IMR-90 (cell line): ENCODE results near the gene AUTS2. TPM values are rescaled to one million over a fixed set of nuclear protein-coding genes. Genes with fewer than 3 reads are reported as not detected.

ENCODE experiments used
- ATAC-seq: fragments of 200-7000 bp; cut with Tn5 transposase; 2 replicates; pipeline ENCODE4 v1.9.1; 2020; ENCODE audit warnings: low read depth, mild to moderate bottlenecking, moderate library complexity
- BruUV-seq: library from RNA; stranded (reverse); fragments of 400-500 nt; replicated peaks from 2 replicates; lab custom pipeline; 2021; lab: Mats Ljungman, UMichigan
- CTCF ChIA-PET: fragments of 300-600 bp; formaldehyde crosslinking; extraction: SDS; loops from one replicate; lab custom pipeline; 2021; ENCODE audit warnings: antibody characterized with exemption; lab: Yijun Ruan, JAX
- POLR2A ChIA-PET: fragments of 300-600 bp; sonication (Branson Sonifier 250); formaldehyde crosslinking; loops from one replicate; lab custom pipeline; 2022; ENCODE audit warnings: antibody characterized with exemption; ENCODE audit not compliant: unreplicated experiment; lab: Charles Lee
- DNase-seq: peaks from one replicate; pipeline ENCODE4 v3.0.0; 2013
- H2AFZ ChIP-seq: replicated peaks from 2 replicates; pipeline ENCODE3; 2013; ENCODE audit warnings: low read length, mild to moderate bottlenecking; ENCODE audit not compliant: poor library complexity
- H2AK5ac ChIP-seq: 2 replicates; pipeline ENCODE4 v1.6.1; 2013; ENCODE audit warnings: low read depth, low read length, inconsistent platforms
- H2AK9ac ChIP-seq: replicated peaks from 2 replicates; pipeline ENCODE3; 2013; ENCODE audit warnings: mild to moderate bottlenecking, low read depth, low read length, moderate library complexity; ENCODE audit not compliant: poor library complexity
- H2BK120ac ChIP-seq: 2 replicates; pipeline ENCODE4 v1.6.1; 2013; ENCODE audit warnings: low read depth, low read length, inconsistent platforms
- H2BK15ac ChIP-seq: 3 replicates; pipeline ENCODE4 v1.6.1; 2013; ENCODE audit warnings: low read depth, low read length, inconsistent platforms
- H2BK20ac ChIP-seq: 2 replicates; pipeline ENCODE4 v1.6.1; 2013; ENCODE audit warnings: low read depth, mild to moderate bottlenecking, inconsistent platforms, low read length, moderate library complexity
- H2BK5ac ChIP-seq: 2 replicates; pipeline ENCODE4 v1.6.1; 2013; ENCODE audit warnings: mild to moderate bottlenecking, low read depth, low read length, inconsistent platforms; ENCODE audit not compliant: poor library complexity, severe bottlenecking
- H3K14ac ChIP-seq: replicated peaks from 2 replicates; pipeline ENCODE4 v1.6.1; 2013; ENCODE audit warnings: low read depth, low read length, inconsistent platforms
- H3K18ac ChIP-seq: 2 replicates; pipeline ENCODE4 v1.6.1; 2013; ENCODE audit warnings: low read depth, low read length, control low read depth
- H3K23ac ChIP-seq: 2 replicates; pipeline ENCODE4 v1.6.1; 2013; ENCODE audit warnings: low read depth, low read length, inconsistent platforms
- H3K27ac ChIP-seq: 2 replicates; pipeline ENCODE4 v1.5.1; 2013; ENCODE audit warnings: mild to moderate bottlenecking, control low read depth, low read length; ENCODE audit not compliant: insufficient read depth
- H3K27me3 ChIP-seq: 2 replicates; pipeline ENCODE4 v1.6.1; 2013; ENCODE audit warnings: low read length; ENCODE audit not compliant: control insufficient read depth, insufficient read depth
- H3K36me3 ChIP-seq: 2 replicates; pipeline ENCODE4 v1.6.1; 2013; ENCODE audit warnings: low read length, mixed read lengths; ENCODE audit not compliant: control insufficient read depth, insufficient read depth
- H3K4ac ChIP-seq: 2 replicates; pipeline ENCODE4 v1.6.1; 2013; ENCODE audit warnings: low read depth, low read length, inconsistent platforms
- H3K4me1 ChIP-seq: 2 replicates; pipeline ENCODE4 v1.6.1; 2013; ENCODE audit warnings: low read length, mixed read lengths; ENCODE audit not compliant: control insufficient read depth, insufficient read depth
- H3K4me2 ChIP-seq: 2 replicates; pipeline ENCODE4 v1.6.1; 2013; ENCODE audit warnings: low read depth, mild to moderate bottlenecking, control low read depth, low read length, moderate library complexity
- H3K4me3 ChIP-seq: 2 replicates; pipeline ENCODE4 v1.5.1; 2013; ENCODE audit warnings: low read depth, mild to moderate bottlenecking, control low read depth, low read length, moderate library complexity; ENCODE audit not compliant: insufficient read depth
- H3K56ac ChIP-seq: 2 replicates; pipeline ENCODE4 v1.6.1; 2013; ENCODE audit warnings: low read length, inconsistent platforms; ENCODE audit not compliant: insufficient read depth; ENCODE audit errors: extremely low read depth
- H3K79me1 ChIP-seq, 2 experiments: 2 replicates each; pipeline ENCODE4 v1.6.1; 2013; ENCODE audit warnings: low read length in 2 of 2, inconsistent platforms in 1 of 2, low read depth in 1 of 2
- H3K9ac ChIP-seq: 2 replicates; pipeline ENCODE4 v1.6.1; 2013; ENCODE audit warnings: low read depth, low read length, control low read depth
- H3K9me1 ChIP-seq: 2 replicates; pipeline ENCODE4 v1.6.1; 2013; ENCODE audit warnings: low read length, inconsistent platforms; ENCODE audit not compliant: insufficient read depth
- H3K9me3 ChIP-seq: 2 replicates; pipeline ENCODE4 v1.6.1; 2013; ENCODE audit warnings: low read length; ENCODE audit not compliant: control insufficient read depth, insufficient read depth
- H4K20me1 ChIP-seq: 2 replicates; pipeline ENCODE4 v1.6.1; 2013; ENCODE audit warnings: low read length, inconsistent platforms; ENCODE audit not compliant: insufficient read depth
- H4K5ac ChIP-seq: 2 replicates; pipeline ENCODE4 v1.6.1; 2013; ENCODE audit warnings: mild to moderate bottlenecking, low read depth, low read length, control low read depth
- H4K8ac ChIP-seq, 2 experiments: 2 replicates each; pipeline ENCODE4 v1.6.1; 2013; ENCODE audit warnings: low read depth in 2 of 2, low read length in 2 of 2, control low read depth in 1 of 2, inconsistent platforms in 1 of 2
- H4K91ac ChIP-seq: 2 replicates; pipeline ENCODE4 v1.6.1; 2013; ENCODE audit warnings: low read depth, low read length, inconsistent platforms; ENCODE audit not compliant: insufficient read depth
- BHLHE40 ChIP-seq: fragments of 150-350 bp; IDR thresholded peaks from 2 replicates; pipeline ENCODE4 v1.6.1; 2016; ENCODE audit warnings: mild to moderate bottlenecking, low read depth, low read length
- CEBPB ChIP-seq: IDR thresholded peaks from 2 replicates; pipeline ENCODE4 v1.6.1; 2012; ENCODE audit warnings: low read depth, low read length, improper control_type of control experiment
- MAFK ChIP-seq: IDR thresholded peaks from 2 replicates; pipeline ENCODE4 v1.6.1; 2012; ENCODE audit warnings: low read depth, low read length, improper control_type of control experiment
- NFE2L2 ChIP-seq: fragments of 150-350 bp; IDR thresholded peaks from 2 replicates; pipeline ENCODE4 v1.6.1; 2016; ENCODE audit warnings: low read depth, mild to moderate bottlenecking, low read length
- POLR2A ChIP-seq: IDR thresholded peaks from 2 replicates; pipeline ENCODE4 v1.6.1; 2012; ENCODE audit warnings: mild to moderate bottlenecking, low read depth, low read length
- WGBS, 2 experiments: methylation state at CpG; one replicate each; pipeline versions ENCODE4 v1.1.5 to v1.1.7; 2013; ENCODE audit warnings: missing lambda C conversion rate in 2 of 2; ENCODE audit not compliant: insufficient read length in 1 of 2; ENCODE audit errors: extremely low coverage in 2 of 2; 5-methylcytosine and 5-hydroxymethylcytosine counted together
- dilution Hi-C: fragments of 300-500 bp; cut with HindIII; formaldehyde crosslinking; loops from one replicate; pipeline ENCODE4 v1.14.3; 2018; ENCODE audit warnings: low sequenced_read_pairs; ENCODE audit not compliant: unreplicated experiment
- in situ Hi-C: fragments of 300-500 bp; cut with MboI; formaldehyde crosslinking; loops from 3 replicates; pipeline ENCODE4 v1.14.3; 2019; ENCODE audit warnings: low sequenced_read_pairs, inconsistent platforms, mixed read lengths
- intact Hi-C: fragments of 100-400 bp; cut with micrococcal nuclease; formaldehyde crosslinking; loops from 2 replicates; pipeline ENCODE4 v1.10.0; 2022
- polyA plus RNA-seq, 3 experiments: library from polyadenylated mRNA; depleted of rRNA; stranded (reverse); fragments of >200 nt; gene quantifications; 2 replicates each; pipeline ENCODE4 v1.2.3, GENCODE V29; 2012; ENCODE audit warnings: low replicate concordance in 1 of 3
- total RNA-seq: library from RNA; depleted of rRNA; stranded (reverse); fragments of >200 nt; gene quantifications from 2 replicates; pipeline ENCODE4 v1.2.3, GENCODE V29; 2012

Gene AUTS2
- total and polyA plus RNA-seq, 2 of the 4 experiments (the other 2 are of a cell fraction) = 0.90 to 3.0 TPM

DNA sequence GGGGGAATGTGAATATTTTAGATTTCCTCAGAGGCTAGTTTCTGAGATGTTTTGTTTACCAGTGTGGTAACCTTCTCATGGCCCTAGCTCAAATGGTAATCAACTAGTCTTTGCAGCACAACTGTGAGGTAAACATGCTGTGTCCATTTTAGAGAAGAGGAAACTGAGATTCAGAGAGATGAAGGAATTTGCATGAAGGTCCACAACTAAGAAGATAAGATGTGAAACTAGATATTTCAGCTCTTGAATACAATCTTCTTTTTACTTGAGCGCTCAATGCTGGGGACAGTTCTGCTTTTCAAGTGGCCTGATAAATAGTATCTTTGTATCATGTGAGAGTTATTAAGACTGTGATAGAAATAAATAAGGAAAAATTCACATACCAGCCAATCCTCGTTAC, 245.4 kb downstream of the AUTS2 start:
- no peak overlapping the region for H3K27ac ChIP-seq
- no peak overlapping the region for H2BK5ac ChIP-seq
- H3K36me3 ChIP-seq = no peaks in the 10 kb centered on the region
- H4K5ac ChIP-seq = no peak overlapping the region
- no peak overlapping the region for H3K18ac ChIP-seq
- H2BK15ac ChIP-seq = no peak overlapping the region
- DNase-seq = no peak
- ChIA-PET CTCF (no interaction called here), POLR2A (no interaction called here)
- H3K9me1 ChIP-seq = no peaks in the 10 kb centered on the region
- BruUV-seq = no TSS peak
- H3K4me1 ChIP-seq = no peaks in the 10 kb centered on the region
- H4K20me1 ChIP-seq = no peaks in the 10 kb centered on the region
- H2AFZ ChIP-seq = no peak overlapping the region
- no peak overlapping the region for H2BK120ac ChIP-seq
- dilution Hi-C loops = no loop called here
- no peak for TF ChIP-seq MAFK
- no peak for TF ChIP-seq NFE2L2
- no peak for TF ChIP-seq BHLHE40
- no peak for TF ChIP-seq POLR2A
- TF ChIP-seq CEBPB = no peak
- H3K79me1 ChIP-seq = no peaks in the 10 kb centered on the region
- H3K4ac ChIP-seq = no peak overlapping the region
- no CpG with 5 or more reads among the region's 2 CpGs for WGBS, 2 experiments
- H3K9ac ChIP-seq = no peak overlapping the region
- no peak overlapping the region for H2BK20ac ChIP-seq
- H4K8ac ChIP-seq = no peak overlapping the region
- no peak overlapping the region for H3K4me3 ChIP-seq
- H3K14ac ChIP-seq = no peak overlapping the region
- ATAC-seq = no peak
- H3K9me3 ChIP-seq = no peaks in the 10 kb centered on the region
- no peak overlapping the region for H3K4me2 ChIP-seq
- no peak overlapping the region for H3K23ac ChIP-seq
- H4K91ac ChIP-seq = no peak overlapping the region
- no peaks in the 10 kb centered on the region for H3K27me3 ChIP-seq
- no peak overlapping the region for H3K56ac ChIP-seq
- in situ Hi-C loops = no loop called here
- H2AK5ac ChIP-seq = no peak overlapping the region
- intact Hi-C loops = no loop called here
- H2AK9ac ChIP-seq = no peak overlapping the region
